Heart right ventricle (tissue), 16 donors: ENCODE data around the gene CD99. TPM values are rescaled to one million over a fixed set of nuclear protein-coding genes. Genes with fewer than 3 reads are reported as not detected.

Source experiments
- ATAC-seq, 8 donors: fragments of 200-7000 bp; cut with Tn5 transposase; one replicate each; pipeline ENCODE4 v1.9.1; 2020; ENCODE audit warnings: mild to moderate bottlenecking in 8 of 8, moderate library complexity in 8 of 8, moderate number of reproducible peaks in 1 of 8
- DNase-seq, 2 donors: peaks; one replicate each; pipeline ENCODE4 v3.0.0-alpha.2; 2020
- H3K27ac ChIP-seq, 10 donors: fragments of 200-600 bp; sonication (generic) in 2 of 10; one replicate each; pipeline versions ENCODE4 v1.5.0 to v1.8.0; 2020 to 2022; ENCODE audit warnings: mild to moderate bottlenecking in 3 of 10
- H3K27me3 ChIP-seq, 7 donors: fragments of 200-600 bp; one replicate each; pipeline ENCODE4 v1.8.0; 2021 to 2022; ENCODE audit warnings: mild to moderate bottlenecking in 2 of 7
- H3K36me3 ChIP-seq, 9 donors: fragments of 200-600 bp; sonication (generic) in 1 of 9; one replicate each; pipeline versions ENCODE4 v1.5.0 to v1.8.0; 2020 to 2022; ENCODE audit warnings: mild to moderate bottlenecking in 2 of 9
- H3K4me1 ChIP-seq, 9 donors: fragments of 200-600 bp; sonication (generic) in 1 of 9; one replicate each; pipeline versions ENCODE4 v1.5.0 to v1.8.0; 2020 to 2022; ENCODE audit warnings: mild to moderate bottlenecking in 4 of 9
- H3K4me3 ChIP-seq, 10 donors: fragments of 200-600 bp; sonication (generic) in 2 of 10; one replicate each; pipeline versions ENCODE4 v1.5.0 to v1.8.0; 2020 to 2022; ENCODE audit warnings: mild to moderate bottlenecking in 7 of 10, moderate library complexity in 2 of 10
- H3K9me3 ChIP-seq, 11 donors: fragments of 200-600 bp in 10 of 11; sonication (generic) in 2 of 11; one replicate each; pipeline versions ENCODE4 v1.5.0 to v1.8.0; 2013 to 2022; ENCODE audit warnings: mild to moderate bottlenecking in 2 of 11, control low read depth in 1 of 11, moderate library complexity in 1 of 11
- CTCF ChIP-seq, 9 donors: fragments of 200-600 bp; sonication (generic) in 2 of 9; IDR thresholded peaks; one replicate each; pipeline versions ENCODE4 v1.5.0 to v1.8.0; 2021 to 2022; ENCODE audit warnings: antibody characterized with exemption in 9 of 9, mild to moderate bottlenecking in 5 of 9, moderate library complexity in 1 of 9
- WGBS, 2 donors: extraction: QIAGEN DNeasy Blood & Tissue Kit; methylation state at CpG; one replicate each; pipeline ENCODE4 v1.1.7; 2013; ENCODE audit warnings: inconsistent platforms in 1 of 2; 5-methylcytosine and 5-hydroxymethylcytosine counted together
- intact Hi-C, 10 donors: fragments of 100-400 bp; cut with DNase I; formaldehyde crosslinking; loops; one replicate each; pipeline versions ENCODE4 v1.11.1 to v1.14.2; 2022
- polyA plus RNA-seq, 2 donors: library from polyadenylated mRNA; stranded (reverse); fragments of 200-250 nt; gene quantifications; one replicate each; pipeline ENCODE4 v1.2.3, GENCODE V29; 2013
- total RNA-seq, 10 donors: library from RNA; stranded (reverse); fragmentation: NEBNext Ultra II Directional in 3 of 10; extraction: Animal tissue kit (Norgen Biotek cat#: 25700) in 3 of 10; gene quantifications; one replicate each; pipeline versions ENCODE4 v1.2.1 to v1.2.4, GENCODE V29; 2021 to 2023
- donor health status: Arrhythmogenic right ventricular cardiomyopathy.
- donor health status: ischemic (EF 13 %, LVEDD 7.1; RV severe dilation, severe dysfunction).
- donor health status: healthy with polysubstance abuse.
- donor health status: DM: no; HTN: yes; CAD: no.
- donor health status: DM: no; HTN: no; CAD: no.
- donor health status: ischemic (EF 25% LVEDD 6.9; RV normal size, moderate dysfunction).
- donor health status: ischemic (EF 25% LVEDD 5.7; RV mildly dilated, moderate dysfunction).
- donor health status: healthy.
- donor health status: DM: yes; HTN: yes; CAD: no.
- donor health status: Ischemic cardiomyopathy.
- donor health status: ischemic (EF 35%, LVEDD 5.7; RV mildly dilated, moderate dysfunction).
- donor health status: nonischemic (EF 11% LVEDD 7.7; RV severe dilation, severe dysfunction).
- donor health status: DM: yes; HTN: yes; CAD: no.
- donor health status: PGD.
- donor health status: ischemic (EF 29% LVEDD 5.4; RV normal size, mild dysfunction).
- donor health status: nonischemic (EF 23%, LVEDD 6.1; RV moderate dilation, normal function).

CD99 gene
- total and polyA plus RNA-seq, 12 donors: 202 to 419 (median 261) TPM

GRCh38 chrX:2712890-2713840, 22.1 kb downstream of the CD99 start:
- Histone ChIP-seq H3K27ac (no peak overlapping the region), H3K9me3 (no peaks in the 10 kb centered on the region), H3K36me3 (peaks cover 0 to 68% (median 19%) of the 10 kb centered on the region in 9 donors), H3K4me1 (peaks cover 6 to 53% (median 33%) of the 10 kb centered on the region in 9 donors), H3K4me3 (no peak overlapping the region), H3K27me3 (no peaks in the 10 kb centered on the region)
- 74 to 85% methylated on average over 13 of the region's 13 CpGs for WGBS, 2 donors
- DNase-seq (no peak), ATAC-seq (no peak)
- intact Hi-C loops: no loop called here
- no peak for TF ChIP-seq CTCF (IDR thresholded peaks at IDR 0.05)

DNA sequence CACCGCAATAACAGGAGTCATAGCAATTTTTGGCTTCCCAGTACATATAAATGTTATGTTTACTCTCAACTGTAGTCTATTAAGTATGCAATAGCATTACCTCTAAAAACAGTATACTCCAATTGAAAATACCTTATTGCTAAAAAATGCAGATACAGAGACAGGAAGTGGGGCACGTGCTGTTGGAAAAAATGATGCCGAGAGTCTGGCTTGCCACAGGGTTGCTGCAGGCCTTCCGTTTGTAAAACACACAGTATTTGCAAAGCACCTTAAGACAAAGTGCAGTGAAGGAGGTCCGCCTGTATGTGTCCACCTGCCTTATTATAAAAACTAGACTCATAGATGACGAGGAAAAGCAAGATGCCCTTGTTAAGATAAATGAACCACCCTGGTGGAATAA, 23.5 kb downstream of the CD99 start:
- Histone ChIP-seq H3K9me3 (no peaks in the 10 kb centered on the region), H3K4me1 (peaks cover 4 to 40% (median 19%) of the 10 kb centered on the region in 9 donors), H3K27me3 (no peaks in the 10 kb centered on the region), H3K4me3 (no peak overlapping the region), H3K36me3 (peaks cover 0 to 82% (median 30%) of the 10 kb centered on the region in 9 donors), H3K27ac (no peak overlapping the region)
- WGBS, 2 donors: 78 to 85% methylated on average over 6 of the region's 6 CpGs
- DNase-seq (no peak), ATAC-seq (no peak)
- intact Hi-C loops: no loop called here
- TF ChIP-seq CTCF (IDR thresholded peaks at IDR 0.05): no peak

DNA sequence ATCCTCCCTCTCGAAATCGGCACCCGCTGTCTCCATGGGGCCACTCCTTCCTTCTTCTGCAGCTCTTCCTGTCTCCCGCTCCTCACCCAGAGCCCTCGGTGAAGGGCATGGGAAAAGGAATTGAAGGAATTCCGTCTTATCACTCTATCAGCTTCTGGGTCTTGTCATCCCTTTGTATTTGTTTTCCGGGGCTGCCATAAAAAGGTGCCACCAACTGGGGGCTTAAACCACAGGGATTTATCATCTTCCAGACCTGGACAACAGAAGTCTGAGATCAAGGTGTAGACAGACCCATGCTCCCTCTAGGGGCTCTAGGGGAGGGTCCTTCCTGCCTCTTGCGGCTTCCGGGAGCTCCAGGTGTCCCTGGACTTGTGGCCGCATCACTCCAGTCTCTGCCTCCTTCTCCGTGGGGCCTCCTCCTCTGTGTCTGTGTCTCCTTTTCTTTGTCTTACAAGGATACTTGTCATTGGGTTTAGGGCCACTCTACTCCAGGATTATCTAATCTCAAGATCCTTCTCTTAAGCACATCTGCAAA, 24.0 kb downstream of the CD99 start:
- Histone ChIP-seq H3K4me3 (no peak overlapping the region), H3K36me3 (peaks cover 0 to 88% (median 31%) of the 10 kb centered on the region in 9 donors), H3K9me3 (no peaks in the 10 kb centered on the region), H3K4me1 (peaks cover 0 to 34% (median 13%) of the 10 kb centered on the region in 9 donors), H3K27ac (no peak overlapping the region), H3K27me3 (no peaks in the 10 kb centered on the region)
- no peak for ATAC-seq
- no peak for TF ChIP-seq CTCF (IDR thresholded peaks at IDR 0.05)
- intact Hi-C loops: no loop called here
- no peak for DNase-seq
- 65 to 83% methylated on average over 11 of the region's 11 CpGs for WGBS, 2 donors

DNA sequence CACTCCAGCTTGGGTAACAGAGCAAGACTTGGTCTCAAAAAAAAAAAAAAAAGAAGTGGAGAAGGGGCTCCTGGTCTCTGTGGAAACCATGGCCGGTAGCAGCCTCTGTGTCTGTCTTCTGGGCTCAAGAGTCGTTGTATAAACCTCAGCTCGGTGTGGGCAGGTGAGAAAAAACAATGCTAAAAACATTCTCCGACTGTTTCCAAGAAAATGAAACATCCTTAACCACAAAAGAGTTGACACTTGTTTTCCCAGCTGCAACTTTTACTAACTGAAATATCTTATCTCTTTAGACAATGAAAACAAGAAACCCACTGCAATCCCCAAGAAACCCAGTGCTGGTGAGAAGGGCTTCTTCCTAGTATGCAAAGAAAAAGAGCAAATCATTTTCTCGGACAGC, 26.2 kb downstream of the CD99 start:
- 66 to 69% methylated on average over 5 of the region's 5 CpGs for WGBS, 2 donors
- peaks cover 0 to 18% (median 3%) of the 10 kb centered on the region in 9 donors for H3K4me1 ChIP-seq

More for the DNA sequence above, 26.2 kb downstream of the CD99 start:
- no peak overlapping the region for H3K4me3 ChIP-seq
- intact Hi-C loops: no loop called here
- H3K9me3 ChIP-seq: no peaks in the 10 kb centered on the region
- no peaks in the 10 kb centered on the region for H3K27me3 ChIP-seq
- ATAC-seq (no peak), DNase-seq (no peak)
- no peak overlapping the region for H3K27ac ChIP-seq
- H3K36me3 ChIP-seq: peaks cover 0 to 96% (median 41%) of the 10 kb centered on the region in 9 donors
- no peak for TF ChIP-seq CTCF (IDR thresholded peaks at IDR 0.05)
